ACC112 (cell line): Measurements from ENCODE around the gene CHN2.
"Not testable (repeated sequence)": the region's sequence is repeated elsewhere in the genome, so short reads cannot be mapped to it uniquely, and the experiment has no call there.

Source experiments
- H2AFZ ChIP-seq: fragments of 200-600 bp; sonication (generic); one replicate; pipeline ENCODE4 v1.6.0; 2017; ENCODE audit warnings: antibody characterized with exemption, low read length; ENCODE audit not compliant: unreplicated experiment
- H3K27ac ChIP-seq: fragments of 200-600 bp; sonication (generic); 2 replicates; pipeline ENCODE4 v1.5.1; 2014; ENCODE audit warnings: low read depth, mild to moderate bottlenecking, antibody characterized with exemption, low read length, moderate library complexity
- H3K27me3 ChIP-seq: fragments of 200-600 bp; sonication (generic); 2 replicates; pipeline ENCODE4 v1.6.1; 2014; ENCODE audit warnings: mild to moderate bottlenecking, antibody characterized with exemption, low read length, moderate library complexity, mixed read lengths; ENCODE audit not compliant: insufficient read depth
- H3K36me3 ChIP-seq: fragments of 200-600 bp; sonication (generic); 2 replicates; pipeline ENCODE4 v1.6.1; 2016; ENCODE audit warnings: mild to moderate bottlenecking, antibody characterized with exemption, low read length, moderate library complexity, mixed read lengths; ENCODE audit not compliant: insufficient read depth
- H3K4me1 ChIP-seq: fragments of 200-600 bp; sonication (generic); one replicate; pipeline ENCODE4 v1.6.1; 2016; ENCODE audit warnings: low read length, mixed read lengths; ENCODE audit not compliant: insufficient read depth, unreplicated experiment, control insufficient read depth
- H3K4me3 ChIP-seq: fragments of 200-600 bp; sonication (generic); 2 replicates; pipeline ENCODE4 v1.5.1; 2014; ENCODE audit warnings: mild to moderate bottlenecking, low read depth, low read length
- H3K79me2 ChIP-seq: fragments of 200-600 bp; sonication (generic); one replicate; pipeline ENCODE4 v1.6.0; 2016; ENCODE audit warnings: low read length; ENCODE audit not compliant: control insufficient read depth, unreplicated experiment, insufficient read depth

CHN2 gene

GRCh38 chr7:29523728-29524127 lies 329.2 kb downstream of the CHN2 start:
- Histone ChIP-seq H3K79me2 (no peaks in the 10 kb centered on the region), H3K4me1 (no peaks in the 10 kb centered on the region), H3K4me3 (no peak overlapping the region), H2AFZ (no peak overlapping the region), H3K27ac (no peak overlapping the region), H3K27me3 (no peaks in the 10 kb centered on the region), H3K36me3 (no peaks in the 10 kb centered on the region; the same call in 1 of the 2 replicates)

- H3K4me3 ChIP-seq, result no peak overlapping the region
- no peaks in the 10 kb centered on the region; the same call in 1 of the 2 replicates for H3K36me3 ChIP-seq
- no peaks in the 10 kb centered on the region for H3K79me2 ChIP-seq
- no peak overlapping the region for H3K27ac ChIP-seq
- H2AFZ ChIP-seq, result no peak overlapping the region
- H3K4me1 ChIP-seq, result no peaks in the 10 kb centered on the region
- H3K27me3 ChIP-seq, result no peaks in the 10 kb centered on the region
These were observed 333.0 kb downstream of the CHN2 start for GRCh38 chr7:29527505-29528108.

GRCh38 chr7:29528526-29528925 lies 334.0 kb downstream of the CHN2 start:
- not testable (repeated sequence) for H3K4me3 ChIP-seq, H3K79me2 ChIP-seq, H3K4me1 ChIP-seq, H2AFZ ChIP-seq, H3K27ac ChIP-seq, H3K36me3 ChIP-seq, H3K27me3 ChIP-seq
